Measurements from ENCODE around the gene LMO2.
"Not testable (repeated sequence)": the region's sequence is repeated elsewhere in the genome, so short reads cannot be mapped to it uniquely, and the experiment has no call there.

LMO2 gene

GRCh38 chr11:33828604-33829429 lies 63.1 kb downstream of the LMO2 start (continued):
- TF ChIP-seq CREB5 (CRISPR knock-in tag; IDR thresholded peaks at IDR 0.05; ENCODE audit: low read depth): no peak
- no peak for TF ChIP-seq CSDC2 (CRISPR knock-in tag; IDR thresholded peaks at IDR 0.05)
- TF ChIP-seq BACH2 (CRISPR knock-in tag; IDR thresholded peaks at IDR 0.05; ENCODE audit: borderline replicate concordance): no peak
- no peak for TF ChIP-seq SNAI2 (CRISPR knock-in tag; IDR thresholded peaks at IDR 0.05)
- no peak for TF ChIP-seq RARB (CRISPR knock-in tag; IDR thresholded peaks at IDR 0.05)

- no peak for TF ChIP-seq CSRNP3 (CRISPR knock-in tag; IDR thresholded peaks at IDR 0.05)
- no peak for TF ChIP-seq ZFP30 (CRISPR knock-in tag; IDR thresholded peaks at IDR 0.05)
- no peak for TF ChIP-seq PATZ1 (CRISPR knock-in tag; IDR thresholded peaks at IDR 0.05; ENCODE audit: borderline replicate concordance)
- no peak for TF ChIP-seq POU6F1 (CRISPR knock-in tag; IDR thresholded peaks at IDR 0.05; ENCODE audit: borderline replicate concordance, low read depth)
- TF ChIP-seq ZNF565 (CRISPR knock-in tag; conservative IDR thresholded peaks at IDR 0.05; ENCODE audit: low read depth): no peak
- TF ChIP-seq RARB (CRISPR knock-in tag; IDR thresholded peaks at IDR 0.05): no peak
- no peak for TF ChIP-seq ZC3H10 (CRISPR knock-in tag; IDR thresholded peaks at IDR 0.05)
- TF ChIP-seq ZNF8 (CRISPR knock-in tag; IDR thresholded peaks at IDR 0.05): no peak
- no peak for TF ChIP-seq BACH2 (CRISPR knock-in tag; IDR thresholded peaks at IDR 0.05; ENCODE audit: borderline replicate concordance)
- ATAC-seq: no peak
These were observed 64.7 kb downstream of the LMO2 start for GRCh38 chr11:33827206-33827605.

GRCh38 chr11:33825854-33826560 lies 65.9 kb downstream of the LMO2 start:
- TF ChIP-seq ZFP30 (CRISPR knock-in tag; IDR thresholded peaks at IDR 0.05) (no peak), ARNTL (CRISPR knock-in tag; IDR thresholded peaks at IDR 0.05; ENCODE audit: borderline replicate concordance, low read depth) (no peak), CSDC2 (CRISPR knock-in tag; IDR thresholded peaks at IDR 0.05) (no peak)
- ATAC-seq: no peak

GRCh38 chr11:33822981-33823380 lies 68.9 kb downstream of the LMO2 start:
- not testable (repeated sequence) for ATAC-seq

- ATAC-seq: no peak
- TF ChIP-seq ISL1 (CRISPR knock-in tag; IDR thresholded peaks at IDR 0.05) (no peak), PPARA (CRISPR knock-in tag; IDR thresholded peaks at IDR 0.05; ENCODE audit: borderline replicate concordance) (no peak), ARNTL (CRISPR knock-in tag; IDR thresholded peaks at IDR 0.05; ENCODE audit: borderline replicate concordance, low read depth) (no peak), PATZ1 (CRISPR knock-in tag; IDR thresholded peaks at IDR 0.05; ENCODE audit: borderline replicate concordance) (no peak), ZNF565 (CRISPR knock-in tag; conservative IDR thresholded peaks at IDR 0.05; ENCODE audit: low read depth) (no peak), TSHZ2 (CRISPR knock-in tag; IDR thresholded peaks at IDR 0.05) (no peak), GLIS3 (CRISPR knock-in tag; IDR thresholded peaks at IDR 0.05) (no peak), POU6F1 (CRISPR knock-in tag; IDR thresholded peaks at IDR 0.05; ENCODE audit: borderline replicate concordance, low read depth) (no peak), SNAI2 (CRISPR knock-in tag; IDR thresholded peaks at IDR 0.05) (no peak)
These were observed 72.4 kb downstream of the LMO2 start for GRCh38 chr11:33819278-33820035.
